ENCODE results near the gene DDAH1.

DNA sequence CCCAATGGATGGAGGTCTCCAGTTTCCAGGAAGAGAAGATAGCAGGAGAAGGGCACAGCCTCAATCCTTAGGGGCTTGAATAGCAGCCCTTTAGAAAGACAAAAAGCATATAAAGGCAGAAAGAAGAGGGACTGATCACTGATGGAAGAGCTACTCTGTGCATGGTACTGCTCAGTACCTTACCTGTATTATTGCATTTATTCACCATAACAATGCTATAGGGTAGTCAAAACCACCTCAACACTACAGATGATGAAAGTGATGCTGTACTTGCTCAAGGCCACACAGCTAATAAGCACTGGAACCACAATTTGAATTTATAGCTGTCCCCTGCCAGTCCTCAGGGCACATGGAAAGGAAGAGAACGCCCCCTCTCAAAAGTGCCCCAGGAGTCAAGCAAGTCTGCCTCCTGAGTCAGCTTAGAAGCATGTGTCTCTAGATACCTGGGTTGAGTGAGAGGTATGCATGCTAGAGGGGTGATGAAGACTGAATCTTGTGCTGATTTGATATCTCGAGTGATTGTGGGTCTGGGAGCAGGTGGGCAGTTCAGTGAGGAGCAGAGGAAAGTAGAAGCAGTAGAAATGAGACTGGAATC is 13.6 kb downstream of the DDAH1 start:
- TF ChIP-seq POLR2A (IDR thresholded peaks at IDR 0.05; ENCODE audit: low read depth, low read length) (no peak), CEBPB (IDR thresholded peaks at IDR 0.05; ENCODE audit: low read depth, low read length) (no peak)
- TF ChIP-seq, protein P1, sequence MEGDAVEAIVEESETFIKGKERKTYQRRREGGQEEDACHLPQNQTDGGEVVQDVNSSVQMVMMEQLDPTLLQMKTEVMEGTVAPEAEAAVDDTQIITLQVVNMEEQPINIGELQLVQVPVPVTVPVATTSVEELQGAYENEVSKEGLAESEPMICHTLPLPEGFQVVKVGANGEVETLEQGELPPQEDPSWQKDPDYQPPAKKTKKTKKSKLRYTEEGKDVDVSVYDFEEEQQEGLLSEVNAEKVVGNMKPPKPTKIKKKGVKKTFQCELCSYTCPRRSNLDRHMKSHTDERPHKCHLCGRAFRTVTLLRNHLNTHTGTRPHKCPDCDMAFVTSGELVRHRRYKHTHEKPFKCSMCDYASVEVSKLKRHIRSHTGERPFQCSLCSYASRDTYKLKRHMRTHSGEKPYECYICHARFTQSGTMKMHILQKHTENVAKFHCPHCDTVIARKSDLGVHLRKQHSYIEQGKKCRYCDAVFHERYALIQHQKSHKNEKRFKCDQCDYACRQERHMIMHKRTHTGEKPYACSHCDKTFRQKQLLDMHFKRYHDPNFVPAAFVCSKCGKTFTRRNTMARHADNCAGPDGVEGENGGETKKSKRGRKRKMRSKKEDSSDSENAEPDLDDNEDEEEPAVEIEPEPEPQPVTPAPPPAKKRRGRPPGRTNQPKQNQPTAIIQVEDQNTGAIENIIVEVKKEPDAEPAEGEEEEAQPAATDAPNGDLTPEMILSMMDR (conservative IDR thresholded peaks at IDR 0.05; ENCODE audit: low read depth, low read length) = no peak
